Measurements from ENCODE around the gene VAT1L.

The VAT1L gene

GRCh38 chr16:77918809-77919707 lies 130.7 kb downstream of the VAT1L start:
- no peak for DNase-seq

DNA sequence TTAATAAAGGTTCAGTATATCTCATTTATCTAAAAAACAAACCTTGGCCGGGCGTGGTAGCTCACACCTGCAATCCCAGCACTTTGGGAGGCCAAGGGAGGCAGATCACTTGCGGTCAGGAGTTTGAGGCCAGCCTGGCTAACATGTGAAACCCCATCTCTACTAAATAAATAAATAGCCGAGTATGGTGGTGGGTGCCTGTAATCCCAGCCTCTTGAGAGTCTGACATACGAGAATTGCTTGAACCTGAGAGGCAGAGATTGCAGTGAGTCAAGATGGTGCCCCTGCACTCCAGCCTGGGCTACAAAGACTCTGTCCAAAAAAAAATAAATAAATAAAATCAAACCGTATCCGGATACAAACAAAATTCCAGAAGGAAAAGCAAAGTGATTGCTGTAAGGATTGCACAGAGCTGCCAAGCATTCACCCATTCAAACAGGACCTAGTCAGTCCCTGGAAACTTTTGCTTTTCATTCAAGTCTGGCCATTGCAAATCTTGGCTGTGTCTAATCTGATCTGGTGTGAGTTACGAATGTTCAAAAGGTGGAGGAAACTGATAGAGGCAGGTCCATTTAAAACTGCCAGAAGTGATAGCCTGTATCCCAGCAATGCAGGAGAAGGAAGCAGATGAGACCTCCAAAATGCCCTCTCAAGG lies 131.5 kb downstream of the VAT1L start:
- no peak for DNase-seq

GRCh38 chr16:77920984-77921383 lies 132.6 kb downstream of the VAT1L start:
- DNase-seq: no peak

DNA sequence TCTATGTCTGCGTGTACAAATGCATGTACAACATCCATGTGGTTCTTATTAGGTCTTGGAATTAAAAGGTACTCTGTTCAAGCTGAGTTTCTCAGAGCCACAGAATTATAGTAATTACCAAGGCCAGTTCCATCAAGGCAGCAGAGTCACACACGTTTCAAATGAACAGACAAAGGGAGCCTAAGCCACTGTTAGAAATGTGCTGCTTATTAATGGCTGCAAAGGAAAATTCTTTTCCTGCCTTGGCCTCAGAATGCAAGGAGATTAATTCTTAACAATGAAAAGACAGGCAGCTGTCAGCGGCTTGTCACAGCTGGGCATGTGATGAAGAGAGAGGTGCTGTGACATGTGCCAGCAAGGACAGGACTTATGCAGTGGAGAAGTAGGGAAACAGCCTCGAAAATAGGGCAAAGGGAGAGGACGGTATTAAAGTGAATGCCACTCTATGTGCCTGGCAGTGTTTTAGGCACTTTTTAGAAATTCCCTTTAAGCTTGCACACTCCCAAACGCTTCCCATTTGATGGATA lies 133.9 kb downstream of the VAT1L start:
- no peak for DNase-seq

- no peak for DNase-seq
Observed at GRCh38 chr16:77925531-77925930, 137.2 kb downstream of the VAT1L start.

- peak in 2 of 3 donors; percentile 11 to 22 for DNase-seq
Observed at GRCh38 chr16:77928096-77928495, 139.7 kb downstream of the VAT1L start.

GRCh38 chr16:77929004-77929403 lies 140.6 kb downstream of the VAT1L start:
- no peak for DNase-seq

DNA sequence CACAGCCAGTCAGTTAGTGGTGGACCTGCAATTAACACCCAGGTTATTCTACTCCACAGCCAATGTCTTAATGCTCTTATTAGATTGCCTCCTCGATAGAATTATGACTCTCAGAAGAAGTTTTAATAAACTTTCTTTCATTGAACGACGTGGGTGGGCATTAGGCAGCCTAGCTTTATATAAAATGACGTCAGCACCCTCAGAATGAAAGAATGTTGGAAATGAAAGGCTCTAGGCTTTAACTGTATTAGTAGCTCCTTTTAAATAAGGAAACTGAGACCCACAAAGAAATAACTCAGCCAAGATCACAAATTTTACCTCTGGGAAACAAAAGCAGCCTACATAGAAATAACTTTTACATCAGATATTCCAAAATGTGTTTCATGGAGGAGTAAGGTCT lies 142.7 kb downstream of the VAT1L start:
- no peak for DNase-seq

- DNase-seq: no peak
Observed at GRCh38 chr16:77937473-77938149, 149.2 kb downstream of the VAT1L start.

DNA sequence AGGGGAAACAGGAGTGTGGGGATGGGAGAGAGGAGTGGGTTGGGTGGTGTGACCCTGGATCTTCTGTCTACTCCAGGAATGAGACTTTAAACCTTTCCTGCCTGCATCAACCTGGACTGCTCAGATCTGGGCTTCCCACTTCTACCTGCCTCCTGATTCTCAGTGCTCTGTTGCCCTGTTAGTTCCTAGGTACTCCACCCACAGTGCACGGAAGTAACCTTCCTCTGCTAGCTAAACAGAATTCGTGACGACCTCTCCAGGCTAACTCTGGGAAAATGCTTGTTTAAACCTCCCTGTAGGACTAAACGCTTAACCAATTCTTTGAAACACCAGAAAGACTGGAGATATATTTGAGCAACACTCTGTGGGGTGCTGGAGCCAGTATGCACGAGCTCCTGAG lies 150.5 kb downstream of the VAT1L start:
- no peak for DNase-seq

DNA sequence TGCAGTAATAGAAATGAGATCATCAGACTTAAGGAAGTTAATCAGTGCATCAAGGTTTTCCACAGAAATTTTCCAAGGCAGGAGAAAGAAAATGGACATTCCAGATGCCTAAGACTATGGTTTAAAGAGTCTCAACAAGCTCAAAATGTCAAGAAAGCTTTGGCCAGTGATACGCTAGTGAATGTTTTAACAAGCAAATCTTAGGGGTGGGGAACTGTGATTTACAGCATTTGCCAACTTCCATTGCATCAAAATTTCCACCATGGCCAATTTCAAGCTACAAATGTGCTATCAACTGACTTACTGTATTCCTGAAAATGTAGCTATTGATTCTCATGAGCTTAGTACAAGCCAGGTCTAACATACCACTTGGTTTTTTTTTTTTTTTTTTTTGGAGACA lies 151.6 kb downstream of the VAT1L start:
- DNase-seq: no peak

DNA sequence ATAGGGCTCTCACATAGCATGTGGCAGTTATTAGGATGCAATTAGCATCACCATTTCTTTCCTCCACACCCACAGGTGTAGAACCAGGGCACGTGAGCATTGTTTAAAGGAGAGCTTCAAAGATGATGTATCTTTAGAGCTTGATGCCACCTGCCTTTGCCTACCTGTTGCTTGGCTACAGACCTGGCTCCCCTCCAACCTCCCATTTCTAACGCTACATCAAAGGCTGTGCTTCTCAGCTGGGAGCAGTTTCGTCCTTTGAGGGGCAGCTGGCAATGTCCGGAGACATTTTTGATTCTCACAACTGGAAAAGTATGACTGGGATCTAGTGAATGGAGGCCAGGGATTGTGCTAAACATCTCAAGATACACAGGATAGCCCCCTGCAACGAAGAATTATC lies 155.4 kb downstream of the VAT1L start:
- DNase-seq: no peak

- DNase-seq: no peak
Observed at GRCh38 chr16:77944631-77945030, 156.3 kb downstream of the VAT1L start.

- no peak for DNase-seq
Observed at GRCh38 chr16:77945126-77945525, 156.8 kb downstream of the VAT1L start.

DNA sequence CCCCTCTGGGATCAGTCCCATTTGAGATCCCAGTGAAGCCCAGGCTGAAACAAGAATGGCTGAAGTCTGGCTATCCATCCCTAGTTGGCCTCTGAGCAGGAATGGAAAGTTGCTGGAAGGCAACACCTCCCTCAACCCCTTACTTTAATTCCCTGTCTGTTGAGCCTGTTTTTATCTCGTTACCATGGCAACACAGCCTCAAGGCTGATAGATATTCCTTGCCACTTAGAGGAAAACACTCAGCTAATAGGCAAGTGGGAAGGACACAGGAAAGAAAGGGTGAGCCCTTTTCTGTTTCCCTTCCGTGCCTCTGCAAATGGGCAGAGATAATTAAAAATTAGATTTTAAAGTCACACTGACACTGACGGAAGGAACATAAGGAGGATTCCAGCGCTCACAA lies 158.5 kb downstream of the VAT1L start:
- DNase-seq: no peak

- DNase-seq: peak; percentile 11 to 38 (median 34)
Observed at GRCh38 chr16:77947590-77947989, 159.2 kb downstream of the VAT1L start.

DNA sequence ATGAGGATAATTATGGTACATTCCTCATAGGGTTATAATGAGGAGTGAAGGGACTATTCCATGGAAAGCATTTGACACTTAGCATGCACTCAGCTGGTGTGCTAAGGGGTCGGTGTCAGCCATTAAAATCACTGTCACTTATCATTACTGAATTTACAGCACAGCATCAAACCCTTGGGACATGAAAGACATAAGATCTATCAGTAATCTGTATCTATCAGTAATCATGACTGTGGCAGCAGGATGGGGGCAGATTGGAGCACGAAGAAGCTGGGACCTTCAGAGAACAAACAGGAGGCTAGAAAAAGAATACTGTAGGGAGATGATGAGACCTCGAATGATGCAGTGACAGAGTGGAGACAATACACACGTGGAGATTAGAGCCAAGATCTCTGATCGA lies 160.5 kb downstream of the VAT1L start:
- no peak for DNase-seq

DNA sequence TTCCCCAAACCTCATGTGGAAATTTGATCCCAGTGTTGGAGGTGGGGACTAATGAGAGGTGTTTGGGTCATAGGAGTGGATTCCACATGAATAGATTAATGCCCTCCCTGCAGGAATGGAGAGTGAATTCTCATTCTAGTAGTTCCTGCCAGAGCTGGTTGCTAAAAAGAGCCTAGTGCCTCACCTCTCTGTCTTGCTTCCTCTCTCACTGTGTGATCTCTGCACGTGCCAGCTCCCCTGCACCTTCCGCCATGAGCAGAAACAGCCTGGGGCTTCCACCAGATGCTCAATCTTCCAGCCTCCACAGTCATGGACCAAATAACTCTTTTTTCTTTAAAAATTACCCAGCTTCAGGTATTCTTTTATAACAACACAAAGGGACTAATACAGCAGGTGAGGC lies 161.1 kb downstream of the VAT1L start:
- no peak for DNase-seq

- DNase-seq: no peak
Observed at GRCh38 chr16:77951788-77952187, 163.4 kb downstream of the VAT1L start.

DNA sequence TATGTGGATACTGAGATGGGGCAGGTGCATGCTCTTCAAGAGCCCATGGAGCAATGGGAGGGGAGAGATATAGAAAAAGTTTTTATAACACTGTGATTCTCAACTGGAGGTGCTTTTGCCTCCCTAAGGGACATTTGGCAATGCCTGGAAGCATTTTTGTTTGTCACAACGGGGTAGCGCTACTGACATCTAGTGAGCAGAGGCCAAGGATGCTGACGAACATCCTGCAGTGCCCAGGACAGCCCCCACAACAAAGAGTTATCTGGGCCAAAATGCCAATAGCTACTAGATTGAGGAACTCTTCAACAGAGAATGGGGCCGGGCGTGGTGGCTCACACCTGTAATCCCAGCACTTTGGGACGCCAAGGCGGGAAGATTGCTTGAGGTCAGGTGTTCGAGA lies 166.8 kb downstream of the VAT1L start:
- no peak for DNase-seq

DNA sequence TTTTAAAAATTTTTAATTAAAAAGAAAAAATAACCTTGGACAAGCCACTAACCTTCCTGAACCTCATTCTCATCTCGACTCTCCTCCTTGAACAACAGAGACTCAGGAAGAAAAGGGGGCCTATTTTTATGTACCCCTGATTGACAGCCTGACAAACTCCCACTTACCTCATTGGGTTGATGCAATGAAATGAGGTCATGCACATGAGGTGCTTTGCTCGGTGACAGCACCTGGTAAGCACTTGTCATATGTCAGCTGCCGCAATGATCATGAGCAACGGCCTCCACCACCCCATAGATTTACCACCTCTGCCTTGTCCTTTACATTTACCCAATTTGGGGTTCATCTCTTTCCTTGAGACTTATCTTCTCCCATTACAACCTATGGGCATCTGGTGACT lies 167.9 kb downstream of the VAT1L start:
- no peak for DNase-seq

DNA sequence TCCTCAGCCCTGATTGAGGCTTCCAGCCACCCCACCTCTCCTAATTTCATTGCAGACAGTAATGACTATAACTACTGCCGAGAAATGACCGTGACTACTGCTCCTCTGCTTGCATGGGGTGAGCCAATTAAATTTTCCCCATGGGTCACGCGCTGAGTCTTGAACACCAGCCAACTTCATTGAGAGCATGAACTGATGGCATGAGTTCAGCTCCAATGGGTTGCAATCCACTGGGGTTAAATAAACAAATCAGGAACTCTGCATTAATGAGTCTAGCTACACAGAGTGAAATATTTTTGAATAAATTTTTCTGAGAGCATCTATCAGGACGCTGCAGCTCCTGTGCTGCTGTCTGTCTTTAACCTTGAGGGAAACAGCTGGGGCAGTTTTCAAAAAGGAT lies 172.4 kb downstream of the VAT1L start:
- no peak for DNase-seq

DNA sequence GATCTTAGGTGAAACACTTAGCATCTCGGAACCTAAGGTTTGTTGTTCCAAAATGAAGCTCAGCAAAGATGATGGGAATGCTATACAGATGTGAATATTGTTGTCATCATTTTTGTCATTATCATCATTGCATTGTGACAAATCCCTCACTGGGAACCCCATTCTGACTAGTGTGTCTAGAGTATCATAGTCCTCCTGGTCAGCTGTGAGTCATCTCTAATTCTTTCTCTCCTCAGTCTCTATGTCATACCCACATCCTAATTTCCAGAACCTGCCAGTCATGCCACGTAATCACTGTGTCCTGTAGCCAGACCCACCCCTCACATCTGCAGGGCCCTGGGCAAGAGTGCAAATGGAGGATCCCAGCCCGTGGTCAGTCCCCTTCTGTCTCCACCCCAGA lies 173.4 kb downstream of the VAT1L start:
- no peak for DNase-seq

- no peak for DNase-seq
Observed at GRCh38 chr16:77962689-77963088, 174.3 kb downstream of the VAT1L start.
